ENCODE data around the gene OR6J1.
A peak's percentile ranks its signal among the peaks of the same experiment; 100 is the strongest.

Gene OR6J1

DNA sequence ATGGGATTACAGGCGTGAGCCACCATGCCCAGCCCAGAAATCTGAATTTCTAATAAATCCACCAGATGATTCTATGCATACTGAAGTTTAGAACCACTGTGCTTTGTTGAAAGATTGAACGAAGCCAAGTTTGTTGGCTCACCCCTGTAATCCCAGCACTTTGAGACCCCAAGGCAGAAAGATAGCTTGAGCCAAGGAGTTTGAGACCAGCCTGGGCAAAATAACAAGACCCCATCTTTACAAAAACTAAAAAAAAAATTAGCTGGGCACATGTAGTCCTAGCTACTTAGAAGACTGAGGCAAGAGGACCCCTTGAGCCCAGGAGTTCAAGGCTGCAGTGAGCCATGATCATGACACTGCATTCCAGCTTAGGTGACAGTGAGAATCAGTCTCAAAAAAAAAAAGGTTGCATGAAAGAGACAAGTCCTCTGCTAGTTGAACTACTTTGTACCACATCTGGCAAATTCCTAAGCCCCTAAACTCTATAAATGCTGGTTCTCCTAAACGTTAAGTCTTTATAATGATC, 47.7 kb downstream of the OR6J1 start (continued):
- TF ChIP-seq ZNF560 (tag by site-specific recombination; IDR thresholded peaks at IDR 0.05; ENCODE audit: borderline replicate concordance) (no peak), ZNF621 (tag by site-specific recombination; IDR thresholded peaks at IDR 0.05) (no peak)
- TF ChIP-seq, protein P1, sequence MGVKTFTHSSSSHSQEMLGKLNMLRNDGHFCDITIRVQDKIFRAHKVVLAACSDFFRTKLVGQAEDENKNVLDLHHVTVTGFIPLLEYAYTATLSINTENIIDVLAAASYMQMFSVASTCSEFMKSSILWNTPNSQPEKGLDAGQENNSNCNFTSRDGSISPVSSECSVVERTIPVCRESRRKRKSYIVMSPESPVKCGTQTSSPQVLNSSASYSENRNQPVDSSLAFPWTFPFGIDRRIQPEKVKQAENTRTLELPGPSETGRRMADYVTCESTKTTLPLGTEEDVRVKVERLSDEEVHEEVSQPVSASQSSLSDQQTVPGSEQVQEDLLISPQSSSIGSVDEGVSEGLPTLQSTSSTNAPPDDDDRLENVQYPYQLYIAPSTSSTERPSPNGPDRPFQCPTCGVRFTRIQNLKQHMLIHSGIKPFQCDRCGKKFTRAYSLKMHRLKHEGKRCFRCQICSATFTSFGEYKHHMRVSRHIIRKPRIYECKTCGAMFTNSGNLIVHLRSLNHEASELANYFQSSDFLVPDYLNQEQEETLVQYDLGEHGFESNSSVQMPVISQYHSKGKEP (tag by site-specific recombination; IDR thresholded peaks at IDR 0.05), result no peak
- TF ChIP-seq, protein P2, sequence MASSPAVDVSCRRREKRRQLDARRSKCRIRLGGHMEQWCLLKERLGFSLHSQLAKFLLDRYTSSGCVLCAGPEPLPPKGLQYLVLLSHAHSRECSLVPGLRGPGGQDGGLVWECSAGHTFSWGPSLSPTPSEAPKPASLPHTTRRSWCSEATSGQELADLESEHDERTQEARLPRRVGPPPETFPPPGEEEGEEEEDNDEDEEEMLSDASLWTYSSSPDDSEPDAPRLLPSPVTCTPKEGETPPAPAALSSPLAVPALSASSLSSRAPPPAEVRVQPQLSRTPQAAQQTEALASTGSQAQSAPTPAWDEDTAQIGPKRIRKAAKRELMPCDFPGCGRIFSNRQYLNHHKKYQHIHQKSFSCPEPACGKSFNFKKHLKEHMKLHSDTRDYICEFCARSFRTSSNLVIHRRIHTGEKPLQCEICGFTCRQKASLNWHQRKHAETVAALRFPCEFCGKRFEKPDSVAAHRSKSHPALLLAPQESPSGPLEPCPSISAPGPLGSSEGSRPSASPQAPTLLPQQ (tag by site-specific recombination; IDR thresholded peaks at IDR 0.05), result no peak

DNA sequence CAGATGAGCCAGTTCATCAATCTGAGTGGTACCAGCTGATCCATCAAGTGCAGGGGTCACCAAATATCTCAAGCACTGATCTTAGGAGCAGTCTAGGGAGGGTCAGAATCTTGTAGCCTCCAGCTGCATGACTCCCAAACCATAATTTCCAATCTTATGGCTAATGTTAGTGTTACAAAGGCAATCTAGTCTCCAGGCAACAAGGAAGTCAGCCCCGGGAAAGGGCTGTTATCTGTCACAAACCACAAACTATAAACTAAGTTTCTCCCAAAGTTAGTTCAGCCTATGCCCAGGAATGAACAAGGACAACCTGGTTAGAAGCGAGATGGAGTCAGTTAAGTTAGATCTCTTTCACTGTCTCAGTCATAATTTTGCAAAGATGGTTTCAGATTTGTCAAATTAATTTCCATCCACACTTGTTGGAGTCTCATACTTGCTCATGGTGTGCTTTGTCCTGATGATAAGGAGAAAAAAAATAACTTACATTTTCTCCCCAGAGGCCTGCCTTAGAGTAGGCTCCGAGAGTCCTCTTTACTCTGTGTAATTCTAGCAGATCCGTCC, 49.9 kb downstream of the OR6J1 start:
- 0 out of 2 replicates have a peak, but pooled peaks cover under 1% of the 10 kb centered on the region for H3K4me1 ChIP-seq (ENCODE audit: control insufficient read depth, insufficient read depth, low read length)
- H3K4me3 ChIP-seq (ENCODE audit: low read depth, low read length), result no peak overlapping the region
- H3K9me3 ChIP-seq (ENCODE audit: control insufficient read depth, insufficient read depth, low read depth, low read length), result no peaks in the 10 kb centered on the region
- ChIA-PET POLR2A (no interaction called here), CTCF (interaction anchor here (0.6 to 1.6 kb wide), 6 partner anchors 24 to 229 kb away, joined by 3 to 5 read pairs (median 4); no protein-coding TSS in a partner anchor)
- TF ChIP-seq YY1 (tag by site-specific recombination; IDR thresholded peaks at IDR 0.05) (no peak), ZNF335 (tag by site-specific recombination; conservative IDR thresholded peaks at IDR 0.05) (0 out of 2 replicates have a peak, but pooled peaks have one; percentile 18), GLI4 (tag by site-specific recombination; IDR thresholded peaks at IDR 0.05) (no peak)
- TF ChIP-seq, protein P3, sequence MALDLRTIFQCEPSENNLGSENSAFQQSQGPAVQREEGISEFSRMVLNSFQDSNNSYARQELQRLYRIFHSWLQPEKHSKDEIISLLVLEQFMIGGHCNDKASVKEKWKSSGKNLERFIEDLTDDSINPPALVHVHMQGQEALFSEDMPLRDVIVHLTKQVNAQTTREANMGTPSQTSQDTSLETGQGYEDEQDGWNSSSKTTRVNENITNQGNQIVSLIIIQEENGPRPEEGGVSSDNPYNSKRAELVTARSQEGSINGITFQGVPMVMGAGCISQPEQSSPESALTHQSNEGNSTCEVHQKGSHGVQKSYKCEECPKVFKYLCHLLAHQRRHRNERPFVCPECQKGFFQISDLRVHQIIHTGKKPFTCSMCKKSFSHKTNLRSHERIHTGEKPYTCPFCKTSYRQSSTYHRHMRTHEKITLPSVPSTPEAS (tag by site-specific recombination; IDR thresholded peaks at IDR 0.05), result no peak
- no peak overlapping the region for H3K27ac ChIP-seq (ENCODE audit: extremely low read depth, low read depth, low read length)
- no peaks in the 10 kb centered on the region for H3K36me3 ChIP-seq (ENCODE audit: control insufficient read depth in 2 of 2, insufficient read depth in 1 of 2, low read length in 2 of 2)

DNA sequence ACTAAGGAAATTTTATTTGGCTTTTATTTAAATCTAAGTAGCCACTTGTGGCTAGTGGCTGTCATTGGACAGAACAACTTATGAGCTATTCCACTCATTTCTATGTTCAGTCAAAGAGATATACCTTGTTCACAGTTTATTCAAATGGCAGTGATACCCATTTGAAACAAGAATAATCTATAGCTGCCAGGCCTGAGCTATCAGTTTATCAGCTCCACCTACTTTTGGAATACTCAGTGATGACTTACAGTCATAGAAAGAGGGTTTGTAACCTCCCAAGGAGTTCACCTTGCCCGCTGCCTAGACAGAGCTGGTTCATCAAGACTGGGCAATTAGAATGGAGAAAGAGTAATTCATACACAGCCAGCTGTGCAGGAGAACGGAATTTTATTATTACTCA, 50.6 kb downstream of the OR6J1 start:
- CTCF ChIA-PET, result interaction anchor here (0.8 to 1.6 kb wide), 4 partner anchors 23 to 229 kb away, joined by 3 to 5 read pairs (median 4); no protein-coding TSS in a partner anchor
- POLR2A ChIA-PET, result no interaction called here
- TF ChIP-seq EGR2 (tag by site-specific recombination; IDR thresholded peaks at IDR 0.05; ENCODE audit: low read depth) (no peak), ZNF366 (tag by site-specific recombination; conservative IDR thresholded peaks at IDR 0.05) (no peak)
- Histone ChIP-seq H3K27ac (ENCODE audit: extremely low read depth, low read depth, low read length) (no peak overlapping the region), H3K4me1 (ENCODE audit: control insufficient read depth, insufficient read depth, low read length) (no peaks in the 10 kb centered on the region), H3K9me3 (ENCODE audit: control insufficient read depth, insufficient read depth, low read depth, low read length) (no peaks in the 10 kb centered on the region), H3K36me3 (ENCODE audit: control insufficient read depth in 2 of 2, insufficient read depth in 1 of 2, low read length in 2 of 2) (no peaks in the 10 kb centered on the region), H3K4me3 (ENCODE audit: low read depth, low read length) (no peak overlapping the region)

DNA sequence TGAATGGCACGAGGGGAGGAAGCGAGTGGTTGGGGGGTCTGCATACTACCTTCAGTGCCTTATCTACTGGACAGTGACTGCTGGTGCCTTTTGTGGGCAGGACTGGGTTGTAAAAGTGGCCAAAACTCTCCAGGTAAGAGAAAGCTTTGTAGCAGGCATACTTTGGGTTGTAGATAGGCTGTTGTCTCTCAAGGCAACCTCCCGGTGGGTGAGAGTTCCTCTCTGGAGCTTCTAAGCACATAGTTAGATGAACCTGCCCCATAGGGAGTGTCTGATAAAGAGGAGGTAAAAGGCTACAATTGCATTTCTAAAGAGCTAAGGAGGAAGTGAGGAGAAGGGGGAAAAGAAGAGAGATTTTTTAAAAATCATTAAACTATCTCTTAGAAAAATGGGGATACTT, 51.0 kb downstream of the OR6J1 start:
- H3K36me3 ChIP-seq (ENCODE audit: control insufficient read depth in 2 of 2, insufficient read depth in 1 of 2, low read length in 2 of 2), result no peaks in the 10 kb centered on the region
- no peaks in the 10 kb centered on the region for H3K9me3 ChIP-seq (ENCODE audit: control insufficient read depth, insufficient read depth, low read depth, low read length)
- CTCF ChIA-PET, result interaction anchor here (0.7 to 1.6 kb wide), 5 partner anchors 23 to 230 kb away, joined by 3 to 5 read pairs (median 4); no protein-coding TSS in a partner anchor
- POLR2A ChIA-PET, result no interaction called here
- no peak overlapping the region for H3K4me3 ChIP-seq (ENCODE audit: low read depth, low read length)
- H3K4me1 ChIP-seq (ENCODE audit: control insufficient read depth, insufficient read depth, low read length), result no peaks in the 10 kb centered on the region
- TF ChIP-seq MEIS1 (CRISPR knock-in tag; IDR thresholded peaks at IDR 0.05; ENCODE audit: borderline replicate concordance) (no peak), ZNF629 (tag by site-specific recombination; IDR thresholded peaks at IDR 0.05) (no peak), ZNF292 (tag by site-specific recombination; IDR thresholded peaks at IDR 0.05; ENCODE audit: borderline replicate concordance, low read depth) (no peak), ZNF19 (tag by site-specific recombination; IDR thresholded peaks at IDR 0.05; ENCODE audit: low read depth) (no peak), ZNF37A (tag by site-specific recombination; IDR thresholded peaks at IDR 0.05) (no peak), KLF1 (tag by site-specific recombination; IDR thresholded peaks at IDR 0.05) (no peak), ZBTB21 (tag by site-specific recombination; IDR thresholded peaks at IDR 0.05) (no peak), ZNF785 (tag by site-specific recombination; IDR thresholded peaks at IDR 0.05) (no peak), SP7 (tag by site-specific recombination; IDR thresholded peaks at IDR 0.05) (no peak), ZNF843 (tag by site-specific recombination; IDR thresholded peaks at IDR 0.05) (no peak)
- TF ChIP-seq, protein P4, sequence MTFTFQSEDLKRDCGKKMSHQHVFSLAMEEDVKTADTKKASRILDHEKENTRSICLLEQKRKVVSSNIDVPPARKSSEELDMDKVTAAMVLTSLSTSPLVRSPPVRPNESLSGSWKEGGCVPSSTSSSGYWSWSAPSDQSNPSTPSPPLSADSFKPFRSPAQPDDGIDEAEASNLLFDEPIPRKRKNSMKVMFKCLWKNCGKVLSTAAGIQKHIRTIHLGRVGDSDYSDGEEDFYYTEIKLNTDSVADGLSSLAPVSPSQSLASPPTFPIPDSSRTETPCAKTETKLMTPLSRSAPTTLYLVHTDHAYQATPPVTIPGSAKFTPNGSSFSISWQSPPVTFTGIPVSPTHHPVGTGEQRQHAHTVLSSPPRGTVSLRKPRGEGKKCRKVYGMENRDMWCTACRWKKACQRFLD (tag by site-specific recombination; IDR thresholded peaks at IDR 0.05), result no peak
- H3K27ac ChIP-seq (ENCODE audit: extremely low read depth, low read depth, low read length), result no peak overlapping the region
